SU-DHL-6 (cell line): ENCODE results near the gene G3BP1.

Experiments used
- H2AFZ ChIP-seq: fragments of 200-600 bp; sonication (generic); 2 replicates; pipeline ENCODE4 v1.6.1; 2014; ENCODE audit warnings: low read depth, mild to moderate bottlenecking, moderate library complexity, mixed read lengths, antibody characterized with exemption, low read length; ENCODE audit not compliant: severe bottlenecking
- H3F3A ChIP-seq: fragments of 200-600 bp; shearing (Covaris generic); 2 replicates; pipeline ENCODE4 v1.6.0; 2016; ENCODE audit warnings: antibody characterized with exemption, mild to moderate bottlenecking; ENCODE audit not compliant: insufficient read depth
- H3K27ac ChIP-seq: fragments of 200-600 bp; sonication (generic); 2 replicates; pipeline ENCODE4 v1.5.1; 2016; ENCODE audit warnings: low read depth, mild to moderate bottlenecking, low read length, moderate library complexity, mixed read lengths
- H3K27me3 ChIP-seq: fragments of 200-600 bp; sonication (generic), shearing (Covaris generic); 2 replicates; pipeline ENCODE4 v1.6.0; 2014; ENCODE audit warnings: mild to moderate bottlenecking, low read length
- H3K36me3 ChIP-seq: fragments of 200-600 bp; sonication (generic); 2 replicates; pipeline ENCODE4 v1.6.1; 2014; ENCODE audit warnings: mild to moderate bottlenecking, low read length, mixed read lengths
- H3K4me2 ChIP-seq: fragments of 300-600, 200-600 bp; shearing (Covaris generic), sonication (generic); 2 replicates; pipeline ENCODE4 v1.6.0; 2014; ENCODE audit warnings: low read length, low read depth, mild to moderate bottlenecking; ENCODE audit not compliant: poor library complexity, severe bottlenecking
- H3K4me3 ChIP-seq: fragments of 200-600 bp; sonication (generic); 2 replicates; pipeline ENCODE4 v1.5.1; 2014; ENCODE audit warnings: antibody characterized with exemption, low read length, mild to moderate bottlenecking, mixed read lengths; ENCODE audit not compliant: insufficient read depth, poor library complexity, severe bottlenecking
- H3K79me2 ChIP-seq: fragments of 200-600 bp; sonication (generic); 2 replicates; pipeline ENCODE4 v1.6.1; 2014; ENCODE audit warnings: mild to moderate bottlenecking, low read length, moderate library complexity; ENCODE audit not compliant: insufficient read depth
- H3K9ac ChIP-seq: fragments of 200-600 bp; sonication (generic); 2 replicates; pipeline ENCODE4 v1.7.0; 2014; ENCODE audit warnings: mild to moderate bottlenecking, low read length
- H3K9me2 ChIP-seq: fragments of 200-600 bp; sonication (generic); replicated peaks from 2 replicates; pipeline ENCODE4 v1.6.1; 2014; ENCODE audit warnings: low read length; ENCODE audit not compliant: insufficient read depth
- H3K9me3 ChIP-seq: fragments of 200-600 bp; sonication (generic); 2 replicates; pipeline ENCODE4 v1.6.1; 2014; ENCODE audit warnings: low read length, mixed read lengths; ENCODE audit not compliant: insufficient read depth
- H4K20me1 ChIP-seq: fragments of 200-600 bp; sonication (generic); 2 replicates; pipeline ENCODE4 v1.6.1; 2014; ENCODE audit warnings: low read depth, mild to moderate bottlenecking, antibody characterized with exemption, low read length, moderate library complexity, mixed read lengths
- CTCF ChIP-seq: fragments of 200-600 bp; sonication (generic); IDR thresholded peaks from one replicate; pipeline ENCODE4 v1.5.1; 2017; ENCODE audit warnings: antibody characterized with exemption, mild to moderate bottlenecking, low read length, moderate library complexity; ENCODE audit not compliant: insufficient read depth, poor library complexity, severe bottlenecking
- EZH2phosphoT487 ChIP-seq: fragments of 200-600 bp; sonication (generic), shearing (Covaris generic); conservative IDR thresholded peaks from 2 replicates; pipeline ENCODE4 v1.6.1; 2018; ENCODE audit warnings: mild to moderate bottlenecking, antibody characterized with exemption, low read length, moderate library complexity, mixed read lengths

G3BP1 gene

GRCh38 chr5:151740958-151741373 is 30.8 kb upstream of the G3BP1 start:
- Histone ChIP-seq H3K36me3 (no peaks in the 10 kb centered on the region), H3K79me2 (no peaks in the 10 kb centered on the region), H3K4me3 (no peak overlapping the region), H3K27me3 (no peaks in the 10 kb centered on the region), H3K4me2 (no peak overlapping the region), H3K9ac (no peak overlapping the region), H3K9me3 (no peaks in the 10 kb centered on the region), H2AFZ (no peak overlapping the region), H3F3A (no peaks in the 10 kb centered on the region), H4K20me1 (no peaks in the 10 kb centered on the region), H3K27ac (no peak overlapping the region), H3K9me2 (no peaks in the 10 kb centered on the region)
- TF ChIP-seq EZH2phosphoT487 (no peak), CTCF (no peak)

GRCh38 chr5:151741678-151742423 is 29.9 kb upstream of the G3BP1 start:
- no peaks in the 10 kb centered on the region for H3K9me2 ChIP-seq
- no peak overlapping the region for H3K9ac ChIP-seq
- H3K36me3 ChIP-seq = no peaks in the 10 kb centered on the region
- H3K9me3 ChIP-seq = no peaks in the 10 kb centered on the region
- H3F3A ChIP-seq = no peaks in the 10 kb centered on the region
- TF ChIP-seq EZH2phosphoT487 (no peak), CTCF (no peak)
- H3K79me2 ChIP-seq = no peaks in the 10 kb centered on the region
- no peak overlapping the region for H3K27ac ChIP-seq
- no peak overlapping the region for H3K4me3 ChIP-seq
- H2AFZ ChIP-seq = no peak overlapping the region
- H3K27me3 ChIP-seq = no peaks in the 10 kb centered on the region
- no peak overlapping the region for H3K4me2 ChIP-seq
- H4K20me1 ChIP-seq = no peaks in the 10 kb centered on the region

- Histone ChIP-seq H3K9ac (no peak overlapping the region), H3K27ac (no peak overlapping the region), H4K20me1 (no peaks in the 10 kb centered on the region), H3F3A (no peaks in the 10 kb centered on the region), H3K36me3 (no peaks in the 10 kb centered on the region), H3K9me2 (no peaks in the 10 kb centered on the region), H3K79me2 (no peaks in the 10 kb centered on the region), H3K4me3 (no peak overlapping the region), H2AFZ (no peak overlapping the region), H3K9me3 (no peaks in the 10 kb centered on the region), H3K27me3 (no peaks in the 10 kb centered on the region), H3K4me2 (no peak overlapping the region)
- TF ChIP-seq EZH2phosphoT487 = no peak
- TF ChIP-seq CTCF = peak; percentile 17
These were observed 28.9 kb upstream of the G3BP1 start for GRCh38 chr5:151742870-151743294.
